Hippocampal formation (tissue), 2 donors: ENCODE results near the gene NOX4.
"Not testable (repeated sequence)": the region's sequence is repeated elsewhere in the genome, so short reads cannot be mapped to it uniquely, and the experiment has no call there.

Experiments
- DNase-seq, 2 donors: peaks; one replicate each; lab custom pipeline; 2025; lab: John Stamatoyannopoulos, UW

NOX4 gene

DNA sequence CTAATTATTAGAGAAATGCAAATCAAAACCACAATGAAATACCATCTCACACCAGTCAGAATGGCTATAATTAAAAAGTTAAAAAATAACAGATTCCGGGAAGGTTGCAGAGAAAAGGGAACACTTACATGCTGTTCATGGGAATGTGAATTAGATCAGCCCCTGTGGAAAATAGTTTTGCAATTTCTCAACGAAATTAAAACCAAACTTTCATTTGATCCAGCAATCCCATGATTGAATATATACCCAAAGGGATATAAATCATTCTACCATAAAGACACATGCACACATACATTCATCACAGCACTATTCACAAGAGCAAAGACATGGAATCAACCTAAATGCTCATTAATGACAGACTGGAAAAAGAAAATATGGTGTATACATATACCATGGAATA, 32.5 kb downstream of the NOX4 start:
- no peak for DNase-seq

DNA sequence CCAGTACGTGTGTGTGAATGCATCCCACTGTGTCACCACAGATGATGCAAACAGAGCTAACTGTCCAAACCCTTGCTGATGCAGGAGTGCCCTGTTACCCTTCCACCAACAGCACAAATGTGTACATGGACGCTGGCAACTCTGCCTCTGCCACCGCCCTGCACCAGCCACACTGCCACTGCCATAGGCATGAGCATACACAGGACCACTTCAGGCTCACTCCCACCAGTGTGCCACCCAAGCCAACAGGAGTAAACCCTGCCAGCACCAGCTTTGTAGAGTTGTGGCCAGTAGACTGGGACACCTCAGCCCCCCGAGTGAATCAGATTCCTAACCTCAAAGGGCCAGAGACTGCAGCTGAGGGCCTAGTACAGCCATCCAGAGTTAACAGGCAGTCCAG, 34.0 kb downstream of the NOX4 start:
- no peak for DNase-seq

DNA sequence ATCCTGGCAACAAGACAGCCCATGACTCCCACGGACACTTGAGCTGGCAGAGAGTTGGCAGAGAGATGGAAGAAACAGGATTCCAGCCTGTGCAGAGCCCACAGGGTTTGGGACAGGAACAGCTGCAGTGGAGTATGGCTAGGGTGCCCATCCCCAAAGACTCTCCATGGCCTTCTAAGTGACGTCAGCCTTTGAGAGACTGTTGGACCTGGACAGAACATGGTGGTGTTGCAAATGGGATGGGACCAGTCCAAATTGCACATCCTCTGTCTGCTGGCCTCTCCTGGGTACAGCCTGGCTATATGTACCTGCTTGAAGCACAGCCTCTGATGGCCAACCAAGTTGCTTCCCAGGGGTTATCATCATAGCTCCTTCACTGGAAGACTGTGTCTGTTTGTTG, 34.5 kb downstream of the NOX4 start:
- DNase-seq: no peak

DNA sequence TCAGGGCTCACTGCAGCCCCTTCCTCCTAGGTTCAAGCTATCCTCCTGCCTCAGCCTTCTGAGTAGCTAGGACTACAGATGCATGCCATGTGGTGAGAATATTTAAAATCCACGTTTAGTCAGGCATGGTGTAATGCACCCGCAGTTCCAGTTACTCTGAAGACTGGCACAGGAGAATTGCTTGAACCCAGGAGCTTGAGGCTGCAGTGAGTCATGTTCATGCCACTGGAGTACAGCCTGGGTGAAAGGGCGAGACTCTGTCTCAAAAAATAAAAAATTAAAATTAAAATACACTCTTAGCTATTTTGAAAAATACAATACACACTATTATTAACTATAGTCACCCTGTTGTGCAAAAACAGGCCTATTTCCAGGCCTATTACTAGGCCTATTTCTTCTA, 38.4 kb downstream of the NOX4 start:
- DNase-seq: no peak

DNA sequence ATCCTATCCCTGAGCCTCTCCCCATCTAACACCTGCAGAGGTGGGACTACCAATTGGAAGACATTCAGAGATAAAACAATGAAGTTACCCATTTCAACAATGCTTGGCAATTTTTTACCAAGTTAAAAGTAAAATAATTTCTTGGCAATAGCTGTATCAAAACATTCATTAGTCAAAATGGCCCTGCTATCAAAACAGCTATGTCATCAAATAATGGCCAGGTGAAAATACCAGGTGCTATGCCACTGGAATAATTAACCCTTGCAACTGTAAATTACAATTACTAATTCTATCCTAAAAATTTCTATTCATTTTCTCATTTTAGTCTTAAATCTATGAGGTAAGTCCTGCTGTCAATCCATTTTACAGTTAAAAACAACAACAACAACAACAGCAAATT, 43.3 kb downstream of the NOX4 start:
- no peak for DNase-seq

DNA sequence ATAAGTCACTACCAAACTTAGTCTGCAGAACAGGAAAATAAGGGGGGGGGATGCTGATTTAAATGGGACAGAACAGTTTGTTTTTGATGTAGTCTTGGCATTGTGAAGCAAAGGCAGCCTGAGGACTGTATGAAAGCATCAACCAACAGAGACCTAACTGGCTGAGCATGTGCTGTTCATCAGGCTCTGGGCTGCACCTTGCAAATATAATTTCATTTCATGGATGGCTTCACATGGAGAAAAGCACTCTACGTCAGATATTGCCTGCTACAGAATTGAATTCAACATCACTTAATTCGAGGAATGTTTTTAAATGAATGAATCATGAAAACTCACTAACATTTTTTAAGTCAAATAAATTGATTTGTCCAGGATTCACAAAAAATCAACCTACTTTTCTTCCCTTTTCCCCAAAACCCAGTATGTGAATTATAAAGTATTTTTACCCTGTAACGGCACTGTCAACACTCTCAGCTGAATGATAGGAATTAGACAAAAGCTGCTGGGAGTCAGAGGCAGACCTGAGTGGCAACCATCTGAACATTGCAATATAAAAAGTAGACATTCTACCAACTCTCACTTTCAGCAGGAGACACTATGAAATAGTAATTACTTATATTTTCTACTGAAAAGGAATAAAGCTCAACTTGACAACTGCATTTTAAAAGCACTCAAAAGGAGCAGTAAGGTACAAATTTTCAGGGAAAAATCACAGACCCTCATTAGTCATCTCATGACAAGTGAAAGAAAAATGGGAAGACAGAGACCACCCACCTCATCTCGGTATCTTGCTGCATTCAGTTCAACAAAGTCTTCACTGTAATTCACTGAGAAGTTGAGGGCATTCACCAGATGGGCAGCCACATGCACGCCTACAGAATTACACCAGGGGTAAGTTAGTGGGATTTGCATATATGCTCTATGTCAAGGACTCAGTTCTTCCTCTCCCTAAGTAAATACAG, 47.5 kb downstream of the NOX4 start:
- DNase-seq: no peak

DNA sequence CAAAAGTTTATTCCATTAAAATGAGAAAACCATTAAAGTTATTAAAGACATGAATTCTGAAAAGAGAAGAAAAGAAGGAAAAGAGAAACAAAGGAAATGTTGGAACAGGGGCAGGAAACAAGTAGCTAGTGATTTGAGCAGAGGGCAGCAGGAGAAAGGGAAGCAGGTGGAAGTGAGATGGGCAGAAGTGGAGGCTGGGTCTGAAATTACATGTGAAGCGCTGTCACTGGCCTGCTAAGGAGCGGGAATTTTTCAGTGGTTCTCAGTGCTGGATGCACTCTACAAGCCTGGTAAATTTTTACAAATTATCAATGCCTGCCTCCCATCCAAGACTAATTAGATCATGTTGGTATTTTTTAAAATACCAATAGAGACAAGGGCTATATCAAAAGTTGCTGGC, 48.4 kb downstream of the NOX4 start:
- no peak for DNase-seq

DNA sequence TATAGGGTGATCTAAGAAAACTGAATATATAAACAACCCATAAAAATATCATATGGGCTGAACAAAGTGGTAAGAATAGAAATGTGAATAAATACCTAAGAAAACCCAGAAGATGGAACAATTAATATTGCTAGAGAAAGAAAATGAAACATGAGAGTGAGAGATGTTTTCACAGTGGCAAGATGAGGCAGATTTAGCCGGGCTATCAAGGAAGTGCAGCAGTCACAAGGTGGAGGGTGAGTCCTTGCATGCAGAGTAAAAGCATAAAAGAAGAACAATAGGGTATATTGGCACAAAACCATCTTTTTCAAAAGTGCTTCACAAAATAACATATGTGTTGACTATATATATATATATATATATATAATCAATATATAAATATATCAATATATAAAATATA, 49.6 kb downstream of the NOX4 start:
- DNase-seq: no peak

DNA sequence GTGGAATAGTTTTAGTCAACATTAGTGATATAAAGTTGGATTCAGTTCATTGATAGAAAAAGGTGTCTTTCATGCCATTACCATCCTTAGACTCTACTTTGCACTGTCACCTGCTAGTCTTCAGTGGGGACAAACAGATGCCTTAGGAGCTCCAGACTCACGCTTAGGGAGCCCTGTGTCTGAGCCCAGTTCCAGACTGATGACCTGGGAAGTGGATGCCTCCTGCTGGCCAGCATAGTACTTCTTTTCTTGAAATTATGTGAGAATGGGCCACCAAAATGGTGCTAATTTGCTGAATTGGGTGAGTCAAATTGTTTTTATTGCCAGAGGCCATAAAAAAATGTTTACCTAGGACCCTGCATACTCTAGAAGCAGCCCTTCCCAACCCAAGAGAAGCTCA, 53.9 kb downstream of the NOX4 start:
- DNase-seq: no peak

DNA sequence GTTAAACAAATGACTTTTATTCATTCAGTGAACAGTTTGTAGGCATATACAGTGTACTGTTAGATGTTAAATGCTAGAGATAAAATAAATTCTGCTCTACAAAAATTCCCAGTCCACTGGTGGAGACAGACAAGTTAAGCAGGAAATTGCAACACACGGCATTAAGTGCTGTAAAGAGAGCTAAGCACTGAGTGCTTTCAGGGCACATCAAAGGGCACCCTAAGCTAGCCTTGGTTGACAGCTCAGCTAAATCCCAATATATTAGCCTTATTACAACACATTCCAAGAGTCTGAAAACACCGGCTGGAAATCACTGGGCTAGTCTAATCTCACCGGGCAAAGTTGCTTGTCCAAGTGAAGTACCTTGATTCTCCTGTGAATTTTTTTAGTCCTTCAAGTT, 55.1 kb downstream of the NOX4 start:
- DNase-seq: no peak

DNA sequence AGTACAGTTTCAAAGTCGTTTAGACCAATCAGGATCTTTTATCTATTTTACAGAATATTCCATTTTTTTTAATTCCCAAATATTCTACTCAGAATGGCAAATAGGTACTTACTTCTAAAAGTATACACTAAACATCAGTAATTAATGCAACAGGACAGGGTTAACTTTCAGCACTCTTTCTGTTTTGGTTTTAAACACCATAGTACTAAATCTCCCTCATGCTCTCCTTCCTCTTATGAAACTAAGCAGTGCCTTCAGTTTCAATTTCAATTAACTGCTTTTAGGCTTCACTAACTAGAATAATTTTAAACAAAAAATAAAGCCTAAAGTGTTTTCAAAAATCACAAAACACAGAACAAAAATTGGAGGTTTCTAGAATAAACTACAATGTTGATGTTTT, 57.9 kb downstream of the NOX4 start:
- no peak for DNase-seq

DNA sequence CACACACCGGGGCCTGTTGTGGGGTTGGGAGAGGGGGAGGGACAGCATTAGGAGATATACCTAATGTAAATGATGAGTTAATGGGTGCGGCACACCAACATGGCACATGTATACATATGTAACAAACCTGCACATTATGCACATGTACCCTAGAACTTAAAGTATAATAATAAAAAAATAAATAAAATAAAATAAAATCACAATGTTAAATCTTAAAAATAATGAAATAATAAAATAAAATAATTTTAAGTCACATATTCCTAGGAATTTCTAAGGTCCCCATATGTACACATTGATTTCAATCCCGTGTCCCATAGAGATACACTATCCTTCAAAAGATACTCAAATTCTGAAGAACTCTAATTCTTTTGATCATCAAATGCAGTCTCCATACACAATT, 59.0 kb downstream of the NOX4 start:
- DNase-seq: not testable (repeated sequence)

DNA sequence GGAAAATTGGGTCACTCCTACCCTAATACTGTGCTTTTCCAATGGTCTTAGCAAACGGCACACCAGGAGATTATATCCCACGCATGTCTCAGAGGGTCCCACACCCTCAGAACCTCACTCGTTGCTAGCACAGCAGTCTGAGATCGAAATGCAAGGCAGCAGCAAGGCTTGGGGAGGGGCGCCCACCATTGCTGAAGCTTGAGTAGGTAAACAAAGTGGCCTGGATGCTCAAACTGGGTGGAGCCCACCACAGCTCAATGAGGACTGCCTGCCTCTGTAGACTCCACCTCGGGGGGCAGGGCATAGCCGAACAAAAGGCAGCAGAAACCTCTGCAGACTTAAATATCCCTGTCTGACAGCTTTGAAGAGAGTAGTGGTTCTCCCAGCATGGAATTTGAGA, 64.7 kb downstream of the NOX4 start:
- DNase-seq: not testable (repeated sequence)

DNA sequence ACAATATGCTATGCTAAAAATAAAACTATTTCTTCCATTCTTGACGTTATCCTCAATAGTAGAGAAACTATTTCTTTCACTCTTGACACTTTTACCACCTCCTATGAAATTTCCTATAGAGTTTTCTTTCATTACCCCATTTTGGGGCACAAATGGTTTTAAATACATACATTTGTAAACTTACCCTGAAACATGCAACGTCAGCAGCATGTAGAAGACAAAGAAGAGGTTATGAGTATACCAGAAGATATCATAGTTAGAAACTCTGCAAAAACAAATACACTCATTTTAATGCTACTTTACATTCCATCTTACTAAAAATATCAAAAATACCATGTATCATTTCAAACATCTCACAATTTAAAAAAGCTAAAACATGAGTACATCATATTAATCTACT, 69.5 kb downstream of the NOX4 start:
- DNase-seq: no peak

DNA sequence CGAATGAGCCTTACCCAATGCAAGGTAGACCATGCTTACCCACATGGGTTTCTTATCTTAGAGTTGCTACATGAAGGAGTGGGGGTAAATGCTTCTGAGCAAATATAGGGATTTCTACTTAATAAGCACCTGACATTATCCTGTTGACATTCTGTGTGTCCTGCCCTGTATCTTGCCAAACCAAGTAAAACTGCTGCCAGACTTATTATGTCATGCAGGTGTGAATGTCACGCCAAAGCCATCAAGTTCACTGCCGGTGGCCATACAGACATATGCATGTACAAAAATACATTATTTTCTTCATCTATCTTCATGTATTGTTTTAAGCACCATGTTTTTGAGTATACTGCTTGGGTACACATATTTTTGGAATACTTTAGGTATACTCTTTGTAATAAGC, 70.2 kb downstream of the NOX4 start:
- DNase-seq: no peak

DNA sequence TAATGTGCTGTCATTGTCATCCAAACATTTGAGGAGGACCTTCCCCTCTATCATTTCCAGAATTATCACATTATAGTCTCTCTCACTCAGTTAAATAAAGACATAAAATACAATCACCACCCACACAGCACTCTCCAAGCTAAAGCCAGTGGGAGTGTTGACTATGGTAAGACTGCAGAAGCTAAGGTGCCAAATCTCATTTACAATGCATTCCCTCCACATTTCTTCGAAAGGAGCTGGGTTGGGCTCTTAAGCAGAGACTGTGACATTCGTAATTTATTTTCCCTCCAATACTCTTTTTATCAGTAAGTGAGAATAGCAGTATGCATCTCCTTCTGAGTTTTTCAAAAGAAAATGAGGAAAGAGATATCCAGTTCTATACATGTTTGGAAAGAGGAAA, 74.2 kb downstream of the NOX4 start:
- no peak for DNase-seq

DNA sequence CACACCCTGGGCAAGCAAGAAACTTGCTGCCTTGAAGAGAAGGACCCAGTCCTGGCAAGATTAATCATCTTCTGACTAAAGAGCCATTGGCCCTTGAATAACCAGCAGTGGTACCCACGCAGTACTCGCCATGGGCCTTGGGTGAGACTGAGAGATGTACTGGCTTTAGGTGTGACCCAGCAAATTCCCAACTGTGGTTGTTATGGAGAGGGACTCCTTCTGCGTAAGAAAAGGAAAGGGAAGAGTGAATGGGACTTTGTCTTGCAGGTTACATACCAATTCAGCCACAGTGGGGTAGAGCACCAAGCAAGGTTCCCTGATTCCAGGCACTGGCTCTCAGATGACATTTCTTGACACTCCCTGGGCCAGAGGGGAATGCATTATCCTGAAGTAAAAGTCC, 80.1 kb downstream of the NOX4 start:
- not testable (repeated sequence) for DNase-seq

DNA sequence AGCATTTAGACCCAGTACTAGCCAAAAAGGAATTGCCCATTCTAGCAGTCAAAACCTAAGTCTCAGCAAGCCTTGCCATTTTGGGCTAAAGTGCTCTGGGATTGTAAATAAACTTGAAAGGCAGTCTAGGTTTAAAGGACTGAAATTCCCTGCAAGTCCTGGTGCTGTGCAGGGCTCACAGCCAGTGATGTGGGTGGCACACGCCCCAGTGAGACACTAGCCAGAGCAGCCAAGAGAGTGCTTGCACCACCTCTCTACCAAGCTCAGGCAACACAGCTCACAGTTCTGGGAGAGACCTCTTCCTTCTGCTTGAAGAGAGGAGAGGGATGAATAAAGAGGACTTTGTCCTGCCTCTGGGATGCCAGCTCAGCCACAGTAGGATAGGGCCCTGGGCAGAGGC, 80.5 kb downstream of the NOX4 start:
- not testable (repeated sequence) for DNase-seq

DNA sequence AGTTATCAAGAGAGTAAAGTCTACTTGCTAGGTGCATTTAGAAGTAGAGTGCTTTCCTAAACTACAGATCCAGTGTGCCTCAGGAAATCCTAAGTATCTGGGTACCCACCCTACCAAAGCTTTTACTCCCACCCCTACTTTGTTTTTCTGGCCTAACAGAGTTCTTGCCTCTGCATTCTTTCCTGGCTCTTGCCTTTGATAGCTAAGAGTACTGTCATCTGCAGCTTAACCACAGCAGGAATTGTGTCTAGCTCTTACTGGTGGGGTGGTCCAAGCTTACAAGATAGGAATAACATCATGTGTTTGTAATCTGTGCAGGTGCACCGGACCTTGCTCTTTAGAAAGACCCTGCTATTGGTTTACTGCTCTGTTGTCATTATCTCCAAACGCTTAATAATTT, 82.7 kb downstream of the NOX4 start:
- DNase-seq: not testable (repeated sequence)

DNA sequence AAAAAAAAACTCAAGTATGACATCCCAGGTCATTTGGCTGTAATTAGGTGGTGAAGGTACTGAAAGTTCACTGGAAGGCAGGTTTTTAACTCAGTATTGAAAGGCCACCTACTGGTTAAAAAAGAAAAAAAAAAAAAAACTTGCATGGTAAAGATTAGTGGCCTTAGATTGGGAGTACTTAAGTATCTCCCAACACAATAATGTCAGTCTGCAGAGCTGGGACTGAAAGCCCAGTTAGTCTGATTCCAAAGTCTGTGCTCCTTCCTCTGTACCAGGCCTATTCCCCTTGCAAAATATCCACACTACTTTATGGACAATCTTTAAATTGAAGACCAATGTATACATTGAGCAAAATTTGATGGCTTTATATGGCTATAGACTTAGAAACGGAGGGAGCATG, 85.5 kb downstream of the NOX4 start:
- no peak for DNase-seq

DNA sequence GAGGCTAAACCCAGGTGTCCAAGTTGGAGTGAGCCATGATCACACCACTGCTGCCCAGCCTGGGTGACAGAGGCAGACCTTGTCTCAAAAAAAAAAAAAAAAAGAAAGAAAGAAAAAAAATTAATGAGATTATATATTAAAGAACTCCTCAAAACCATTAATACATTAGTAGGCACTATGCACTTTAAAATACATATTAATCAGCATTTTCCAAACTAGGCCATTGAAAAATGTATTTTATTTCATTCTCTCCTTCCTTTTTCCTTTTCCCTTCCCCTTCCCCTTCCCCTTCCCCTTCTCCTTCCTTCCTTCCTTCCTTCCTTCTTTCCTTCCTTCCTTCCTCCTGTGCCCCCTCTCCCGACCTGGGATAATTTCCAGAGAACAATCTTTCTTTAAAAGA, 99.5 kb downstream of the NOX4 start:
- DNase-seq: not testable (repeated sequence)

DNA sequence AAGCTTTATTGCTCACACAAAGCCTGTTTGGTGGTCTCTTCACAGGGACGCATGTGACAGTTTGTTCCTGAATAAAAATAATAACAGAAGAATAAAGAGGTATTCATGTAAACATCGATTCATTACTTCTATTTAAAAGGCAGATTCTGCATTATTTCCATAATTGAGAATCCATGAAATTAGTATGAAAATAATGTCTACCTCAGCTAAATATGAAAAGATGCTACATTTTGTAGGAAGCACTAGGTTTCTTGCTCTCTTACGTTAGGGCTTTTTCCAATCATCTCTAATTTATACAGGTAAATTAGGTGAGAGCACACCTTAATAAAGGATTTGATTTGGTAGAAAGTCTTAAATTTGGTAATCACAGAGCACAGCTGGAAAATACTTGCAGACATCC, 103.7 kb downstream of the NOX4 start:
- DNase-seq: not testable (repeated sequence)

DNA sequence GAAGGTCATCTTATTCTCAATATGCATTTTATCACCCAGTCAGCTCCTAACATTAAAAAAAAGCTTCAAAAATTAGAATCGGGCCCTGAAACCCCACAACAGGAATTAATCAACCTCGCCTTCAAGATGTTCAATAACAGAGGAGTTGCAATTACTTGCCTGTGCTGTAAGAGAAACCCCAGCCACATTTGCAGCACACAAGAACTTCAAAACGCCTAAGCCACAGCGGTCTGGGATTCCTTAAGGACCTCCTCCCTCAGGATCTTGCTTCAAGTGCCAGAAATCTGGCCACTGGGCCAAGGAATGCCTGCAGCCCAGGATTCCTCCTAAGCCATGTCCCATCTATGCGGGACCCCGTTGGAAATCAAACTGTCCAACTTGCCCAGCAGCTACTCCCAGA, 108.2 kb downstream of the NOX4 start:
- not testable (repeated sequence) for DNase-seq

DNA sequence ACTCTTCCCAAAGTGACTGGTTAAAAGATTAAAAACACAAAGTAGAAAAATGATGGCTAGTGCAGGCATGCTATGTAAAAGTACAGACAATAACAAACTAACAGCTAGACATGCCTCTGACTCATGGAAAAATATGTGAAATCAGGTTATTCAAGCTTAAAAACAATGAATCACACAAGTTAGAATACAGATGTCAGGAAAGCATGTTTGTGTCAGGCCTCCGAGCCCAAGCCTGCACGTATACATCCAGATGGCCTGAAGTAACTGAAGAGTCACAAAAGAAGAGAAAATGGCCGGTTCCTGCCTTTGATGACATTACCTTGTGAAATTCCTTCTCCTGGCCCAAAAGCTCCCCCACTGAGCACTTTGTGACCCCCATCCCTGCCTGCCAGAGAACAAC, 110.1 kb downstream of the NOX4 start:
- no peak for DNase-seq
